NCI-H1694 (cell line): ENCODE results near the gene LYL1.

Source experiments
- DNase-seq: peaks from one replicate; lab custom pipeline; 2025; lab: John Stamatoyannopoulos, UW

The LYL1 gene

GRCh38 chr19:13129384-13129783, 26.7 kb upstream of the LYL1 start:
- DNase-seq = no peak

- no peak for DNase-seq
These were observed 25.9 kb upstream of the LYL1 start for GRCh38 chr19:13128583-13128982.

- DNase-seq = no peak
These were observed 25.3 kb upstream of the LYL1 start for GRCh38 chr19:13127811-13128575.

GRCh38 chr19:13127051-13127450, 24.4 kb upstream of the LYL1 start:
- no peak for DNase-seq

- no peak for DNase-seq
These were observed 20.6 kb upstream of the LYL1 start for GRCh38 chr19:13122980-13123957.

- DNase-seq = no peak
These were observed 19.7 kb upstream of the LYL1 start for GRCh38 chr19:13122275-13122878.

GRCh38 chr19:13121551-13122274, 19.1 kb upstream of the LYL1 start:
- no peak for DNase-seq

- DNase-seq = no peak
These were observed 18.2 kb upstream of the LYL1 start for GRCh38 chr19:13120817-13121216.

GRCh38 chr19:13120031-13120430, 17.4 kb upstream of the LYL1 start:
- no peak for DNase-seq

- DNase-seq = no peak
These were observed 17.0 kb upstream of the LYL1 start for GRCh38 chr19:13119627-13120026.

GRCh38 chr19:13118424-13119193, 16.0 kb upstream of the LYL1 start:
- no peak for DNase-seq

- DNase-seq = peak; percentile 45
These were observed 15.2 kb upstream of the LYL1 start, which contains the start of gene NACC1 for GRCh38 chr19:13117772-13118423. TSS of gene NACC1 (plus strand) at chr19:13118264. CDS start at chr19:13135208, 16,944 bp downstream.

GRCh38 chr19:13117176-13117771, 14.6 kb upstream of the LYL1 start:
- no peak for DNase-seq

GRCh38 chr19:13116282-13117175, 13.9 kb upstream of the LYL1 start, which contains the start of gene TRMT1:
TSS of gene TRMT1 (minus strand) at chr19:13116740. CDS start at chr19:13116399, 341 bp downstream.
- peak; percentile 84 for DNase-seq

- DNase-seq = no peak
These were observed 13.3 kb upstream of the LYL1 start for GRCh38 chr19:13115936-13116281.

- DNase-seq = no peak
These were observed 9.9 kb upstream of the LYL1 start for GRCh38 chr19:13112555-13112954.

- no peak for DNase-seq
These were observed 7.5 kb upstream of the LYL1 start for GRCh38 chr19:13110099-13110610.

GRCh38 chr19:13109361-13110098, 6.9 kb upstream of the LYL1 start:
- no peak for DNase-seq
